WTC11 (cell line): ENCODE results near the gene SELENON. TPM values are rescaled to one million over a fixed set of nuclear protein-coding genes. Genes with fewer than 3 reads are reported as not detected.

Experiments
- ATAC-seq: fragments of 200-7000 bp; cut with Tn5 transposase; 2 replicates; pipeline ENCODE4 v1.10.0; 2021; ENCODE audit warnings: mild to moderate bottlenecking, moderate library complexity
- CTCF ChIA-PET: fragments of 300-600 bp; sonication (Branson Sonifier 250); formaldehyde crosslinking; loops from one replicate; lab custom pipeline; 2021; ENCODE audit warnings: antibody characterized with exemption; lab: Charles Lee
- POLR2A ChIA-PET: fragments of 350-600 bp; sonication (Branson Sonifier 250); formaldehyde crosslinking; loops from one replicate; lab custom pipeline; 2021; ENCODE audit warnings: antibody characterized with exemption; lab: Charles Lee
- DNase-seq: peaks from one replicate; pipeline ENCODE4 v3.0.0; 2021; ENCODE audit warnings: low spot score
- H3K27ac Mint-ChIP-seq: 2 replicates; pipeline ENCODE4 v1.8.0; 2021; ENCODE audit warnings: mixed read lengths
- H3K27me3 Mint-ChIP-seq: 2 replicates; pipeline ENCODE4 v1.8.0; 2021; ENCODE audit warnings: low read depth, mild to moderate bottlenecking, moderate library complexity, mixed read lengths
- H3K36me3 Mint-ChIP-seq: 2 replicates; pipeline ENCODE4 v1.8.0; 2021; ENCODE audit warnings: mixed read lengths
- H3K4me1 Mint-ChIP-seq: 2 replicates; pipeline ENCODE4 v1.8.0; 2022; ENCODE audit warnings: mixed read lengths
- H3K4me3 Mint-ChIP-seq: 2 replicates; pipeline ENCODE4 v1.8.0; 2021; ENCODE audit warnings: mild to moderate bottlenecking, moderate library complexity, mixed read lengths
- H3K9me3 Mint-ChIP-seq: 2 replicates; pipeline ENCODE4 v1.8.0; 2021; ENCODE audit warnings: mixed read lengths
- CBFB ChIP-seq: sonication (generic); formaldehyde crosslinking; IDR thresholded peaks from 2 replicates; pipeline ENCODE4 v1.8.1; 2022; ENCODE audit warnings: mild to moderate bottlenecking, low read depth, missing genetic modification reagents
- EMX1 ChIP-seq: fragments of 250-450 bp; sonication (Bioruptor Pico); IDR thresholded peaks from 2 replicates; pipeline ENCODE4 v1.8.0; 2021; ENCODE audit warnings: mild to moderate bottlenecking
- ERG ChIP-seq: fragments of 250-450 bp; sonication (Bioruptor Pico); IDR thresholded peaks from 2 replicates; pipeline ENCODE4 v1.8.0; 2021; ENCODE audit warnings: mild to moderate bottlenecking
- ESRRA ChIP-seq: sonication (generic); formaldehyde crosslinking; IDR thresholded peaks from 2 replicates; pipeline ENCODE4 v1.8.1; 2022; ENCODE audit warnings: mild to moderate bottlenecking, missing genetic modification reagents, borderline replicate concordance
- ETV6 ChIP-seq: sonication (generic); formaldehyde crosslinking; IDR thresholded peaks from 2 replicates; pipeline ENCODE4 v1.8.1; 2022; ENCODE audit warnings: mild to moderate bottlenecking, missing genetic modification reagents
- FOXK1 ChIP-seq: sonication (generic); formaldehyde crosslinking; IDR thresholded peaks from 2 replicates; pipeline ENCODE4 v1.8.0; 2022; ENCODE audit warnings: mild to moderate bottlenecking, moderate library complexity, missing genetic modification reagents
- GABPB1 ChIP-seq: sonication (generic); formaldehyde crosslinking; IDR thresholded peaks from 2 replicates; pipeline ENCODE4 v1.8.1; 2023; ENCODE audit warnings: mild to moderate bottlenecking, missing genetic modification reagents
- HMGXB4 ChIP-seq: sonication (generic); formaldehyde crosslinking; IDR thresholded peaks from 2 replicates; pipeline ENCODE4 v1.8.1; 2023; ENCODE audit warnings: mild to moderate bottlenecking, moderate library complexity, missing genetic modification reagents
- IRF2 ChIP-seq: sonication (generic); formaldehyde crosslinking; IDR thresholded peaks from 2 replicates; pipeline ENCODE4 v1.8.0; 2022; ENCODE audit warnings: low read depth, missing genetic modification reagents, borderline replicate concordance
- KAT7 ChIP-seq: sonication (generic); formaldehyde crosslinking; IDR thresholded peaks from 2 replicates; pipeline ENCODE4 v1.8.1; 2023; ENCODE audit warnings: missing genetic modification reagents, mild to moderate bottlenecking, borderline replicate concordance
- NFATC4 ChIP-seq: fragments of 250-450 bp; sonication (Bioruptor Pico); IDR thresholded peaks from 2 replicates; pipeline ENCODE4 v1.9.0; 2021; ENCODE audit warnings: mild to moderate bottlenecking
- NR3C1 ChIP-seq: sonication (generic); formaldehyde crosslinking; conservative IDR thresholded peaks from 2 replicates; pipeline ENCODE4 v1.8.1; 2023; ENCODE audit warnings: low read depth, mild to moderate bottlenecking, missing genetic modification reagents
- PREB ChIP-seq: sonication (generic); formaldehyde crosslinking; IDR thresholded peaks from 2 replicates; pipeline ENCODE4 v1.8.1; 2022; ENCODE audit warnings: mild to moderate bottlenecking, missing genetic modification reagents, moderate library complexity, borderline replicate concordance
- RELA ChIP-seq: sonication (generic); formaldehyde crosslinking; IDR thresholded peaks from 2 replicates; pipeline ENCODE4 v1.8.1; 2022; ENCODE audit warnings: missing genetic modification reagents, mild to moderate bottlenecking, borderline replicate concordance
- RORB ChIP-seq: fragments of 250-450 bp; sonication (Bioruptor Pico); IDR thresholded peaks from 2 replicates; pipeline ENCODE4 v1.9.0; 2021; ENCODE audit warnings: mild to moderate bottlenecking
- SMAD4 ChIP-seq: sonication (generic); formaldehyde crosslinking; IDR thresholded peaks from 2 replicates; pipeline ENCODE4 v1.8.0; 2022; ENCODE audit warnings: mild to moderate bottlenecking, missing genetic modification reagents
- TEAD1 ChIP-seq: sonication (generic); formaldehyde crosslinking; IDR thresholded peaks from 2 replicates; pipeline ENCODE4 v1.8.0; 2022; ENCODE audit warnings: mild to moderate bottlenecking, missing genetic modification reagents
- TEAD4 ChIP-seq: sonication (generic); formaldehyde crosslinking; IDR thresholded peaks from 2 replicates; pipeline ENCODE4 v1.8.0; 2022; ENCODE audit warnings: mild to moderate bottlenecking, missing genetic modification reagents
- ZBTB43 ChIP-seq: sonication (generic); formaldehyde crosslinking; IDR thresholded peaks from 2 replicates; pipeline ENCODE4 v1.8.1; 2023; ENCODE audit warnings: mild to moderate bottlenecking, missing genetic modification reagents
- ZNF138 ChIP-seq: sonication (generic); formaldehyde crosslinking; conservative IDR thresholded peaks from 2 replicates; pipeline ENCODE4 v1.8.1; 2022; ENCODE audit warnings: mild to moderate bottlenecking, moderate library complexity, missing genetic modification reagents
- ZNF263 ChIP-seq: sonication (generic); formaldehyde crosslinking; IDR thresholded peaks from 2 replicates; pipeline ENCODE4 v1.8.1; 2022; ENCODE audit warnings: low read depth, mild to moderate bottlenecking, moderate library complexity, missing genetic modification reagents
- ZNF425 ChIP-seq: fragments of 250-450 bp; sonication (Bioruptor Pico); conservative IDR thresholded peaks from 2 replicates; pipeline ENCODE4 v1.9.0; 2021; ENCODE audit warnings: mild to moderate bottlenecking
- ZSCAN18 ChIP-seq: fragments of 250-450 bp; sonication (Bioruptor Pico); IDR thresholded peaks from 2 replicates; pipeline ENCODE4 v2.1.2; 2022; ENCODE audit warnings: mild to moderate bottlenecking, moderate library complexity
- total RNA-seq: library from RNA; stranded (reverse); gene quantifications from 3 replicates; pipeline ENCODE4 v1.2.3, GENCODE V29; 2021

The SELENON gene
- total RNA-seq, 1 experiment from 2014 or later = 80.2 TPM

GRCh38 chr1:25754470-25755181 lies 45.4 kb upstream of the SELENON start:
- TF ChIP-seq ZNF138 (CRISPR knock-in tag) (no peak), HMGXB4 (no peak), ZNF263 (CRISPR knock-in tag) (no peak), SMAD4 (CRISPR knock-in tag) (no peak)
- Mint-ChIP-seq H3K4me3 (no peak overlapping the region), H3K9me3 (no peaks in the 10 kb centered on the region), H3K36me3 (no peaks in the 10 kb centered on the region), H3K4me1 (peaks cover 24% of the 10 kb centered on the region), H3K27ac (peak overlapping the region; percentile 18; the same call in 1 of the 2 replicates), H3K27me3 (no peaks in the 10 kb centered on the region)
- DNase-seq = no peak
- CTCF ChIA-PET = interaction anchor here (1.1 kb wide), 1 partner anchor 19 kb away, joined by 3 read pairs; no protein-coding TSS in a partner anchor
- ATAC-seq = no peak; the same call in 1 of the 2 replicates
- POLR2A ChIA-PET = no interaction called here

GRCh38 chr1:25755475-25756125 lies 44.4 kb upstream of the SELENON start:
- POLR2A ChIA-PET = no interaction called here

More at GRCh38 chr1:25755475-25756125, 44.4 kb upstream of the SELENON start:
- no peak overlapping the region for H3K4me3 Mint-ChIP-seq
- ATAC-seq (no peak), DNase-seq (no peak)
- CTCF ChIA-PET = interaction anchor here (0.7 to 1.6 kb wide), 5 partner anchors 18 to 190 kb away, joined by 3 to 4 read pairs (median 3); no protein-coding TSS in a partner anchor
- H3K36me3 Mint-ChIP-seq = no peaks in the 10 kb centered on the region
- no peaks in the 10 kb centered on the region for H3K9me3 Mint-ChIP-seq
- peaks cover 29% of the 10 kb centered on the region for H3K4me1 Mint-ChIP-seq
- no peak overlapping the region for H3K27ac Mint-ChIP-seq
- no peaks in the 10 kb centered on the region for H3K27me3 Mint-ChIP-seq
- no peak for TF ChIP-seq GABPB1 (CRISPR knock-in tag)
- no peak for TF ChIP-seq EMX1
- TF ChIP-seq ERG (CRISPR knock-in tag) = no peak
- no peak for TF ChIP-seq NFATC4 (CRISPR knock-in tag)
- no peak for TF ChIP-seq NR3C1 (CRISPR knock-in tag)
- TF ChIP-seq TEAD4 (CRISPR knock-in tag) = no peak
- no peak for TF ChIP-seq CBFB (CRISPR knock-in tag)
- TF ChIP-seq RELA = no peak
- TF ChIP-seq FOXK1 (CRISPR knock-in tag) = no peak
- no peak for TF ChIP-seq ZSCAN18 (CRISPR knock-in tag)
- no peak for TF ChIP-seq ZNF425
- TF ChIP-seq IRF2 (CRISPR knock-in tag) = no peak
- no peak for TF ChIP-seq TEAD1 (CRISPR knock-in tag)
- no peak for TF ChIP-seq ESRRA (CRISPR knock-in tag)
- no peak for TF ChIP-seq ZBTB43
- TF ChIP-seq RORB (CRISPR knock-in tag) = no peak
- TF ChIP-seq PREB (CRISPR knock-in tag) = no peak
- no peak for TF ChIP-seq ETV6 (CRISPR knock-in tag)
- TF ChIP-seq KAT7 (CRISPR knock-in tag) = no peak
